GM19240 (cell line): ENCODE results near the gene NMUR1.

Source experiments
- DNase-seq: peaks from one replicate; pipeline ENCODE4 v3.0.0; 2011; ENCODE audit warnings: low spot score; ENCODE audit not compliant: insufficient read length

Gene NMUR1

DNA sequence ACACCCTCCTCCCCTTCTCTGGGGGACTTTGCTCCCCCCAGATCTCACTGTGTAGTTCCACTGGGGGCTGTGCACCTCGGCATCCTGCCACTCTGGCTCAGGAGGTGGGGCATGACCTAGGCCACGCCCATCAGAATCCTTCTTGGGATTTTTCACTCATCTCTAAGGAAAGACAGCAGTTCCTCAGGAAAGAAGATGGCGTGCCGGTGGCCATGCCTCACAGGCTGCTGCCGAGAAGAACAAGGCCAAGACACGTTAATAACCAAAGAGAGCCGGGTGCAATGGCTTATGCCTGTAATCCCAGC is 3.2 kb downstream of the NMUR1 start:
- DNase-seq = no peak

DNA sequence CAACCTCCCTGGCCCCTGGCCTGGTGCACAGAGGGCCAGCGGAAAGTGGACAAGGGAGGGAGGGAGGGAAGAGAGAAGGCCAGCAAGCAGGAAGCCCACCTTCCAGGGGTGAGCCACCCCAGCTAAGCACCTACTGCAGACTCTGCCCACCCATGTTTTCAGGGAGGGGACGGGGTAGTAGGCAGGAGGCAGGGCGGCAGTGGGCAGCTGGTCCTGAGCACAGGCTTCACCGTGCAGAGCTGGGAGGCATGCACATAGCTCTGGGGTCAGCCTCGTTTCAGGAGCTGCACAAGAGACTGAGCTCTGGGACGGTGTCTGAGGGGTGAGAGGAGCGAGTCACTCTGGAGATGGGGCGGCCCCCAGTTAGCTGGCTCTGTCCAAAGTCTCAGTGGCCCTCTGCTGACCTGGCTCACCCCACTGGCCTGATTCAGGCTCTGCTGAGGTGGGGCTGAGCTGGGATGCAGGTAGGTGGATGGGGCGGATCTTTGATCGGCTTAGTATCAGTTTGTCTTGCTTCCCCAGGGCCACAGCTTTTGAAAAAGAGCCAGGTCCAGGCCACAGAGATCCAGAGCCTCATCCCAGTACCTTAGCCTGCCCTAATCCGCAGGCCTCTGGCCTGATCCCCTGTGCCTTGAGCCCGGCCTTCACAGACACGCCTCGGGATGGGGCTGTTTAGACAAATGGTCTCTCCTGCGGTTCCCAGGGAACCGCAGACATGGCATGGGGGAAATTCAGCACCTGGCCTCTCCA is 3.7 kb downstream of the NMUR1 start:
- DNase-seq = no peak

DNA sequence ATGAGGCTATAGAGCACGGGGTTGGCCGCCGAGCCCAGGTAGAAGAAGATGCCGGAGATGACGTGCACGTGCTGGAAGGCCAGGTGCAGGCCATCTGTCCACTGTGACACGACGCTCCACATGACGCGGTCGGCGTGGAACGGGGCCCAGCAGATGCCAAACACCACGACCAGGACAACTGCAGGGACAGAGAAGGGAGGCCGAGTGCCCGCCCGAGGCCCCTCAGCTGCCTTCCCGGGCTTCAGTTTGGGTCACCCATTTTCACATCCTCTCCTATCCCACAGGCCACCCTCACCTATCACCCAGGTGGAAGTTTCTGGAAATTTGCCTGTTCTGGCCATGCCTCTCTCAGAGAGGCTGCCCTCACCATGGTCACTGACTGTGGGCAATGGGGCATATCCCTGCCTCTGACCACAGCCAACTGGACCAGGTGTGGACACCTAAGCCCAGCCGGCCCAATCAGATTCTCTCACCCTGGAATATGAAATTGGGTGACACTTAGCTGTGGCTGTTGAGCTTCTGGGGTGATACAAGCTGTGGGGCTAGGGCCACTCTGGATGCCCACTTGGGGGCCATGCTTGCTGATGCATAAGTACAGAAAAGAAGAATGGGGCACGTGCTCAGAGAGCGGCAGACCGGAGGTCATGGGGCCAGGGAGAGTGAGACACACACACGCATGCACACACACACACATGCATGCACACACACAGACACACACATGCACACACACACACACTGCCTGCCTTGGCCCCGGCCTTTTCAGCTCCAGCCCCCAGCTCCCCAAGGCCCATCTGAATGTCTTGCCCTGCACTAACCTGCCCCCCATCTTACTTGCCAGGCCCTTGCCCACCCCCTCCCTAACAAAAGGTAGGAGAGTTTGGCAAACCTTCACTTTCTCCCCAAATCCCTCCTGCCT is 4.7 kb downstream of the NMUR1 start:
- no peak for DNase-seq

DNA sequence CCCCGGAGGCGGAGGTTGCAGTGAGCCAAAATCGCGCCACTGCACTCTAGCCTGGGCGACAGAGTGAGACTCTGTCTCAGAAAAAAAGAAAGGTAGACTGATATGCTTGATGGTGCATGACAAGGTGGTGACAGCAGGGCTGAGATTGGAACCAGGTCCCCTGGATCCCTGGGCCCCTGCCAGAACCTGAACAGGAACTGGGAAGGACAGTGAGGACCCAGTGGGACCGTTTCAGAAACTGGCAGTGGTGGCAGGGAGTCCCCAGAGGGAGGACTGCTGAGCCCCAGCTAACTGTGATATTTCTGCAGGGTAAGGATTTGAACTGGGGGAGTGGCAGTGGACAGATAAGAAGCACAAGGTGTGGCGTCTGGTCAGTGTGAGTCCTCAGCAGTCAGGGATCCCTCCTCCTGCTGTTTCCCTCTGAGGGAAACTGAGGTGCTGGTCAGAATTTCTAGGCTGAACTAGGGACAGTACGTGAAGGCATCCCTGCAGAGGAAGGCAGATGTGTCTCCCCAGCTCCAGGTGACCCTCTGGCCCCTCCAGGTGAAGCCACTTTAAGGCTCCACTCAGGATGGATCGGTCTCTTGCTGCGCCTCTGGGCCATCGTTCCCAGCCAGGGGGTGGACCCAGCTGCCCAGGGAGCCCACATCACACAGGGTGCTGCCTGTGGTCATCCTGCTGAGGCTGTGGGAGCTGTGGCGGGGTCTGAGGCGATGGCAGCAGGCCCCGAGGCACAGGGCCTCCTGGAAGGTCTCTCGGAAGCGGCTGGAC is 5.6 kb downstream of the NMUR1 start:
- no peak for DNase-seq

DNA sequence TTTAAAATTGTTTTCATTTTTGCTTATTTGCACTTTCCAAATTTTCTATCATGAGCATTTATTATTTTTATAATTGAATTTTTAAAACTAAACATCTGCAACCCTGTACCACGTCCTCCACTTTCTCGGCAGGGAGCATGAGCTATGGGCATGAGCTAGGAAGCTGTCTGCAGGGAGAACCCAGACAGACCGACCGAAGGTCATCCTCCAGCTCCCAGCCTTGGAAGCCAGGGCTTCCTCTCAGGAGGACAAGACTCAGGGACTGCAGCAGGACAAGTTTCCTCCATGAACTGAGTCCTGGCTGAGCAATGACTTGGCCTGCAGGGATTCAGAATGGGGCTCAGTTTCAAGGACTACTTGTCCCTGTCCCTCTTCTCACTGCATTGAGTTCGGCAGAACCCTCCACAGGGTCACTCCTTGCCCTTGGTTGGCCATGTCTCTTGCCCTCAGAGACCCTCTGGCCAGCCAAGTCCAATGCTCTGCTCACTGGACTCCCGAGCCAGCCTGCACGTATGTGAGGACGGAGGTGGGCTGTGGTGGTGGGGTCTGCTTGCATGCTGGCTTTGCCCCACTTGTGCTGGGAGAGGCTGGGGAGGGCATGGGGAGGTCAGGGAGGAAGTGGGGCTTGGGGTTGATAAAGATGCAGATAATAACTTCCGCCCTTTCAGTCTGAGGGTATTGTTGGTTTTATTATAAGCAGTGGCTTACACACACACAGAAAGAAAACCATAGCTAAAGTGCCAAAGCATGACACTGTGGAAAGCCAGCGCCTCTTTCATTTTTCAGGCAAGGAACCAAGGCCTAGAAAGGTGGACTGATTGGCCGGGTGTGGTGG is 6.6 kb downstream of the NMUR1 start:
- DNase-seq = no peak

DNA sequence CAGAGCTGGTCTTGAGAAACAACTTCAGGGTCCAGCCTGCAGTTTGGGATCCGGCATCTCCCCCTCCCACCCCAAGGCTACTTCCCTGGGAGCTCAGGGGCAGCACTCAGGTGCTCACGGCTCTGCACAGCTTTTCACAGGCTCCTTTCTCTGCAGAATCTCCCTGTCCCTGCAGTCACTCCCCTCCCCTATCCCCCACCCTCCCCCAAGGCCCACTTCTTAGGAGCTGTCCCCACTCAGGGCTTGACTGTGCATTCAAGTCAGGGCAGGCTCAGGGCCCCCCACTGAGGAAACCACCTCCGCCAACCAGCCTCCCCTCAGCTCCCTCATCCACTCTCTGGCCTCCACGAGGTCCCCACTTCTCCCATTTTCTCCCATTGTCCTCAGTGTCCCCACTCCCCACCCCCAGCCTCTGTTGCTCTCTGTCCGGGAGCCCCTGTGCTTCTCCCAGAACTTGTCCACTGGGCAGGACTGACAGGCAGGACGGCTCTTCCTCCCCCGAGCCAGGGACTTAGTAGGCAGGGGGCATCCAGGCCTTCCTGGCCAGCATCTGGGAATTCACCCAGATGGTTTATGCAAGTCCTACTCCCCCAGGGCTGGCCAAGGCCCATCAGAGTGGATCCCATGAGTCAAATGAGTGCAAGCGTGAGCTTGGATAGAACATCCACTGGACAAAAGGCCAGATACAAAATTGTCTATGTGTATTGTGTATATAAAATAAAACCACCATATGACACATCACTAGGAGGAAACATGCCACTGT is 7.6 kb downstream of the NMUR1 start:
- no peak for DNase-seq

DNA sequence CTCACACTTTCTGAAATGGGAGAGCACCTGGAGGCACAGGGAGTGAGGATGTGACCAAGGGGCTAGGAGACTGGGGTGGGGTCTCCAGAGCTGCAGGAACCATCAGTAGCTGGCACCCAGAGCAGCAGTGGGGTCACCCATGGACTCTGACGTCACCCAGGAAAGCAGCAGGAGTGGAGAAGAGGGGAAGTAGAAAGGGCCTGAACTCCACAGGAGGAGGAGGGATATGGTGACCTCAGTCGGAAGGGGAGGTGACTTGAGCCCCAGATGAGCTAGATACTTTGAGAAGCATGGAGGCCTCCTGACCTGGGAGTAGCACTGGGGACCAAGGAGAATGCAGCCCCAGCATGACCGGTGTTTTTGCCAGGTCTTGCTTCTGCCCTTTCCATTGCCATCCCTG is 8.8 kb downstream of the NMUR1 start:
- DNase-seq = no peak

DNA sequence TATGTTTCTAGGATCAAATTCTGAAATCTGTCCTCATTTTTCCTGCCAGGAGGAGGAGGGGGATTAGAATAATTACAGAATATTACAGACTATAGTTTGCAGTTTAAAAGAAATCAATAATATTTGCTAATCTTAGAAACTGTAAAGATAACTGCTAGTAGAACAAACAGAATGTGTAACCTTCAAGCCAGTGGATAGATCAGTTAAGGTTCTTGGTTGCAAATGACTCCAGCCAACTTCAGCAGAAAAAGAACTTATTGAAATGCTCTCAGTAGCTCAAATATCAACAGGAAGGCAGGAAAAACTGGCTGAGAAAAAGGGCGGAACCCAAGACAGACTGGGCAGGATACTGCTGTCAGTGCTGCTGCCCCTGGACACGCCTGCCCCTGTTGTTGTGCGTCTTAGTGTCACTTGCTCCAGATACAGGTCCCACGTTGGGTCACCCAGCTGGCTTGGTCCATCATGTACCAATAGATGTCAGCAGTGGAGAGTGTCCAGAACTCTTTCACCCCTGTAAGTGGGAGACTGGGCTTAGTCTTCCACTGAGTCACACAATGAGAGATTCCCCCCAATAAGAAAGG is 10.2 kb downstream of the NMUR1 start:
- DNase-seq = no peak

DNA sequence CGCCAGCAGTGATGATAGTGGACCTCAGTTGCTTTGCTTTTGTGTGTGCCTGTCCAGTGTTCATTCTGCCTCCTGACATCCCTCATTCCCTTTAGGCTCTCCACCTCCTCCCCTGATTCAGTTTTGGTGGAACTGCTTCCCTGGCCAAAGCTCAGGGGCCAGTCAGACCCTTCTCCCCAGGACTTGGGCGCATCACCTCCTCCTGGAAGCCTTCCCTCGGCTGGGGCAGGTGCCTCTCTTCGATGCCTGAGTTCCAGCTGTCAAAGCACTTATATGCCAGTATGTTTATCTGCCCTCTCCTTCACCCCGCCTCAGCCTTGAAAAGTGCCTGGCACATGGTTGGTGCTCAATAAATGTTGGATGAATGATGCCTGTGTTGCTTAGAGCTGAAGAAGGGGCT is 11.5 kb downstream of the NMUR1 start:
- DNase-seq = no peak

DNA sequence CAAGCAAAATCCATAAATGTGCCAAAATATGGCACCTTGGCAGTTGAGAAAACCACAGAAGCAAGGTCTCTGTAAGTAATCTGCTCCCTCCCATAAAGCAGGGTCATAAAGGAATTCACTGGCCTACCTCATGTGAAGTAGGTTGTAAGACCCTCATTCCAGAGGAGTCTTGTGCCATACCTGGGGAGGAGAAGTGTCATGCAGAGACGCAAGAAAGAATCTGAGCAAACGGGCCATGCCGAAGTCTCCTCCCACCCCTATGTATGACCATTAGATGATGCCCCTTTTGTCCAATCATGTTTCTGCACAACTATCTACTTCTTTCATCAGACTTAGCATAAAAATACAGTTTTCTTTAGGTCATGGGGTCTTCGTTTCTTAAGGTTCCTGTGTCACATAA is 14.6 kb downstream of the NMUR1 start:
- no peak for DNase-seq

DNA sequence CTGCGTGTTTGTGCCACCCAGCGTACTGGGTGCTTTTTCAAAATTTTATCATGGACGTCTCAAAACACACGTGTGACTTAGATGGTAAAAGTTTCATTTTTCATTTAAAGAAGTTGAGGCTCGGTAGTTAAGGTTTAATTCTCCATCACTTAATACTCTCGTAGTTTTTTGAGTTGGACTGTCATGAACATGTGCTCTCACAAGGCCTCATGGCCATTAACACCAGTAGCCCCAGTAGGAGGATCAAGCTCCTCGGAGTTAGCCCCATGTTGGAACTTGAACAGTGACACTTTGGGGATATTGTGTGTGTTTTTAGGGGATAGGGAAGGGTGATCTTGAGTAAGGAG is 15.3 kb downstream of the NMUR1 start:
- no peak for DNase-seq

DNA sequence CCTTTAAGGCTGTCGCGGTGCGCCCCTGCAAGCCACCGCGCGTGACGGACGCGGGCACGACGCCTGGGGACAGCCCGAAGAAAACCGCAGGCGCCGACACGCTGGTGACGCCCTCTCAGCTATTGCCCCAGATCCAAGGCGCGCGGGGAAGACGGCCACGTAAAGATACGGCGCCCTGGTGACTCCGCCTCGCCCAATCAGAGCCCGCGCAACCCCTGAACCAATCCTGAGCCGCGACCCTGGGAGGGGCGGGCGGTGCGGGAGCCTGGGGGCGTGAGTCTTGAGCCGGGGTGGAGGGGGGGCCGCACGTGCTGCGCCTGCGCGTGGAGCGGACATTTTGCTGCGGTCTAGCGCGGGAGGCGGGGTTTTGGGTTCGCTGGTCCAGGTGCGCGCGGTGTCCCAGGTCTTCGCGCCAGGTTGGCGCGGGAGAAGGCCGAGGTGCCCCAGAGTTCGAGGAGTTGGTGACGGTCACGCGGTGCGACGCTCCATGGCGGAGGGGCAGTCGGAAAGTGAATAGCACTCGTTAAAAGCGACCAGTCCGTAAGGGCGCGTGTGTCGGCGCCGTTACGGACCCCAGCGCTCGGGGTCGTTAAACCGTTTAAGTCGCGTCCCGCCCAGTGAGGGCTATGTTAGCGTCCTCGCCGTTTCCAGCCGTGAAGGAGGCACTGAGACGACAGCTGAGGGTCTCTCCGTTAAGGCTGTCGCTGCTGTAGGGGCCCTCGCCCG is 15.9 kb downstream of the NMUR1 start:
- DNase-seq = peak; percentile 97

DNA sequence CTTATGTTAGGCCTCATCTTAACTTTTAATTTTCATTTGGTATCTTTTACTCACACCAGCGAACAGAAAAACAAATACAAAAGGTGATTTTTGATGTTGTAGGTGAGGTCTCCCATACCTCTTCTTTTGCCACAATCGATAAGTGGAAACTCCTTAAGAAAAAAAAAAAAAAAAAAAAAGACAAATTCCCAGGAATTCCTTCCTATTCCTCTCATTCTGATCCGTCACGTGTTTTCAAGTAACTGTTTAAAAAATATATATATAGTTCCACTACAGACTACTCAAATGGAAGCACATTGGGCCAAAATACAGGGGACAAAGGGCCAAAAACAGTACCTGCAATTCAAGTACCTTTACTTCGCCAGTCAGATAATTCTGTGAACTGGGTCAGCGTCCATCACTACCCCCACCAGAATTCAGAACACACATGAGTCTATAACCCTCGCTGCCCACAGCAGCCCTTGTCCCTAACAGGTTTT is 16.5 kb downstream of the NMUR1 start:
- no peak for DNase-seq

DNA sequence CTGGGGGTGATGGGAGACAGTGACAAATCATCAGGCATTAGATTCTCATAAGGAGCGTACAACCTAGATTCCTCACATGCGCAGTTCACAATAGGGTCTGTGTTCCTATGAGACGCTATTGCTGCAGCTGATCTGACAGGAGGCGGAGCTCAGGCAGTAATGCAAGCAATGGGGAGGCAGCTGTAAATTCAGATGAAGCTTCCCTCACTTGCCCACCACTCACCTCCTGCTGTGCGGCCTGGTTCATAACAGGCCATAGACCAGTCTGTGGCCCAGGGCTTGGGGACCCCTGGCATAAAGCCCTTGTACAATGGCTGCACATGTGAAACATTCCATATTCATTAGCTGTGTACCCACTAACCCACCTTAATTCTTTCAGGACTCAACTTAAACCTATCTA is 18.0 kb downstream of the NMUR1 start:
- no peak for DNase-seq

DNA sequence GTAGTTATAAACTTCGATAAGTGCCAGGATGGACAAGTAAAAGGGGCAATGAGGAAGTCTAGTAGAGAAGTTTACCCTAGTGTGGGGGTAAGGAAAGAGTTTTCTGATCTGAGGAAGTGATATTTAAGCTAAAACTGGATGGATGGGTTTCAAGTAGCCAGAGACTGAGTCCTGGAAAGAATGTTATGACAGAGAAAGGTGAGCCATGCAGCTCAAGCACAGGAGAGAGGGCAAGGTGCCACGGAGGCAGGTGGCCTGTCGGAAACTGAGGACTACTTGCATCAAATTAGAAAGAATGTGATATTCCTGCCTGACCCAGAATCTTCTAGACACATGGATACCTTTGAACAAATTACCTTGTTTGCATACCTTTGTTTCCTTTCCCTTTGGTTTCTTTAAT is 26.5 kb downstream of the NMUR1 start:
- DNase-seq = no peak

DNA sequence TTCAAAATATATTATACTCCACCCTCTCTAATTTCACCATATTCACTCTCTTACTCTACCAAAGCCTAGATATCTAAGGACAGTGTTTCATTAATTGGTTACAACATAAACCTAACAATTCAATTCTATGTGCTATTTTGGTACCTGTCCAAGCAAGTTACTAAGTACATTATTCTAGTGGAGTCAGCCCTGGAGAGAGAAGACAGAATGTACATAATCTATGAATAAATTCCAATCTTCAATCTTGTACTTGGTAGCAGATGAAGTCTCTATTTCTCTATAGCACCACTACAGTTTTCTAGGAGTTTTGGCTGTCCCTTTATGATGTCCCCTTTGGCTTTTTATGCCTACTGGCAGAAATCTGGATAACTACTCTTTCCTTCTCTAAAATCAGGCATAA is 27.6 kb downstream of the NMUR1 start:
- DNase-seq = no peak

DNA sequence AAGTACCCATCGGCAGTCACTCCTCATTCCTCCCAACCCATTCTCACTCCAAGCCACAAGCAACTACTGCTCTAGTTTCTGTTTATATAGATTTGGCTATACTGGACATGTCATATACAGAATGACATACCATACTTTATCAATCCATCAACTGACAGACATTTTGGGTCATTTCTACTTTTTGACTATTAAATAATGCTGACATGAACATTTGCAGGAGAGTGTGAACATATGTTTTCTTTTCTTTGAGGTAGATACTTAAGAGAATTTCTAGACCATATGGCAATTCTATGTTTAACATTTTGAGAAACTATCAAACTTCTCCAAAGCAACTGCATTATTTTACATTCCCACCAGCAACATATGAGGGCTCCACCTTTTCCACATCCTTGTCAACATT is 32.6 kb downstream of the NMUR1 start:
- DNase-seq = no peak

DNA sequence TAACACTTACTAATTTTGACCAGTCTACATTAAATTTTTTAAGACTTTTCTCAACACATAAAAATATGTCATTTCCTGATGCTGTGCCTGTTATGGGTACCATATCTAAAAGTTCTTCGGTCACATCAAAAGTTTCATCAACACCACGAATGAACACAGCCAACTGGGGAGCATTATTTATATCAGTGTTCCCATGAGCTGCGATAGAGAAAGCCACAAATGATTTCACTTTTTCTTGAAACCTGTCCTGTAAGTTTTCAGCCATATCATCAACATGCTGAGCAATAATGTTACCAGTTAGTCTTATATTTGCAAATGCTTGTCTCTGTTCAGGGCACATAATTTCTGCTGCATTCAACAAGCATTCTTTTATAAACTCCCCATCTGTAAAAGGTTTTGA is 35.6 kb downstream of the NMUR1 start:
- DNase-seq = no peak

DNA sequence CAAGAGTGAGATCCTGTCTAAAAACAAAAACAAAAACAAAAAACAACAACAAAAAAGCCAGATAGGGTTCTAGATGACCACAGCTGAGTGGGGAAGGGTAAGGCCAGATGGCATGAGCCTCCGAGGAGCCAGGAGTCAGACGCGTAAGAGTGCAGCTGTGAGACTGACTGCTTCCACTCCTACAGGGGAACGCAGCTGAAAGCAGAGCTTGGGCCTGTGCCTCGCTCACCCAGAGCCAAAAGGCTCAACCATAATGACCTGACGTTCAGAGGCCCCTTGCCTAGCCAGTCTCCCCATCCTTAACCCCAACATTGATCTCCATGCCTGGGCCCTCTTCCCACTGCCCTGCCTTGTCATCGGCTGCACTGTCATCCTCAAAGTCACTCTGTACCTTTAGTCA is 39.4 kb downstream of the NMUR1 start:
- no peak for DNase-seq

DNA sequence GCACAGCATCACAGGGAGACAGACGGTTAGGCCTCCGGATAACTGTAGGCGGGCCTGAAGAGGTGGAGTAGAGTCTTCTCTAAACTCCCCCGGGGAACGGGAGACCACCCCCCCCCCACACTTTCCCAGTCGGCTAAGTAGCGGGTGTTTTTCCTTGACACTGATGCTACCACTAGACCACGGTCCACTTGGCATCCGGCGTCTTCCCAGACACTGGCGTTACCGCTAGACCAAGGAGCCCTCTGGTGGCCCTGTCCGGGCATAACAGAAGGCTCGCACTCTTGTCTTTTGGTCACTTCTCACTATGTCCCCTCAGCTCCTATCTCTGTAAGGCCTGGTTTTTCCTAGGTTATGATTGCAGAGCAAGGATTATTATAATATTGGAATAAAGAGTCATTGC is 40.3 kb downstream of the NMUR1 start:
- no peak for DNase-seq
